AG20443 (cell line): ENCODE results near the gene NTN1.
A peak's percentile ranks its signal among the peaks of the same experiment; 100 is the strongest.

ENCODE experiments used
- DNase-seq: peaks from one replicate; pipeline ENCODE4 v3.0.0; 2012; ENCODE audit warnings: low spot score, mixed read lengths

Gene NTN1

GRCh38 chr17:9217151-9218056, 196.1 kb downstream of the NTN1 start:
- peak; percentile 81 for DNase-seq

DNA sequence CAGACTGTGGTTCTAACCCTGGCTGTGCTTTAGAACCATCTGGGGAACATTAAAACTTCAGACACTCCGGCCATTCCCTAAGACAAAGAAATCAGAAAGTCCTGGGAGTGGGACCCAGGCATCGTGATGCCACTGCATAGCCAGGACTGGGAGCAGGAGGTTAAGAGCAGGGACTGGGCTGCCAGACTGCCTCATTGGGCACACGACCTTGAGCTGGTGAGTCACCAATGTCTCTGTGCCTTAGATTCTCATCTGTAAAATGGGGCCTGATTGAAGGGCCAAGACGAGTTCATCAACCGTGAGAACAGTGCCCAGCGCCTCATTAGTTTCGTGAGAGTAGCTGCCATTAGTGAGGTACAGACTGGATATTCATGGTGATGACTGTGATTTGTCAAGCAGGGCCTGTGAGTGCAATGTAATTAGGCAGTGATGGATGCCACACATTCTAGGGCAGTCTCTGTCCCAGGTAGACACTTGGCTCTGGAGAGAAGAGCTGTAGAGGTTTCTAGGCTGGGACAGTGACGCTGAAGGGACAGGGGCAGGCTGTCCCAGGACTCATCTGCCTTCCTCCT, 196.8 kb downstream of the NTN1 start:
- DNase-seq, result no peak

DNA sequence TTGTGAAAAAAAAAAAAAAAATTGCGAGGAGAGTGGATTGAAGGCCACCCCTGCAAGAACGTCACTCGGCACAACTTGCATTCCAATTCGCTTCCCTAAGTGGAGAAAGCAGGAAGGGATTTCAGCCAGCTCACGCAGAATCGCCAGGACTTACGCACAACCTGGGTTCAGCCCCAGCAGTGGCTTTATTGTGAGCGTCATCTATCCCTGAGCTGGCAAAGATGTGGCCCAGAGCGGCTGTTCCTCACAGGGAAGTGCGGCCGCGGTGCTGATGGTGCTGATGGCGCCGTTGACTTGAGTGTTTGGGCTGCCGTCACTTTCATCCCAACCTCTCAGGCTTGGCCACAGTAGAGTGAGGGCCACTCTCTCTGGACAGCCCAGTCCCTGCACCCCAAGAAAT, 197.6 kb downstream of the NTN1 start:
- DNase-seq, result no peak

DNA sequence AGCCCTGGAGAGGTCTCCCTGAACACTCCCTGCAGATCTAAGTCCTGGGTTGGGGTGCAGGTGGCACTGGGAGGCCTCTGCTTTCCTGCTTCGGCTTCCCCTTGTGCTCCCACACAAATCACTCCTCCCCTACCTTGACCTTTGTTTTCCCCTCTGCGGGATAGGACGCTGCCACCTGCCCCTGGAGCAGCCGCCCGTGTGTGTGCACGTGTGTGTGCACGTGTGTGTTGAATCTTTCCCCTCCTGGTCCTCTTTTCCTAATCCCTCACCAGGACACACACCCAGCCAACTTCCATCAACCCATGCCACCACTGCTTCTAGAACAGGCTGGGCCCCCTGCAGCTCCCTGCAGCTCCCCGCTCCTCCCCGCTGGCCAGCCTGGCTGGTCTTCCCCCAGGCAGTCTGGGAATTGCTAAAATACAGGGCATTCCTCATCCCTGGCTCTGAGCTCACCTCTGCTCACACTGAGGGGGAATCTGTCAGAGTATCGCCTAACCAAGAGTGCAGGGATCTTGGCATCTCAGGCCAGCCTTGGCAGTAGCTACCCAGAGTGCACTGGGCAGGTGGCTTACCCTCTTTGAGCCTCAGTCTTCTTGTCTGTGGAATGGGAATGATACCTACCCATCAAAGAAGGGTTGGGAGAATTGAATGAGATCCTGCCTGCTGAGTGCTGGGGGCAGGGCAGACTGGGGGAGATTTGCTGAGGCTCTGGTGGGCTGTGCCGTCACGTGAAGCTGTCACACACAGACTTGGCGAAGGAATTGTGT, 198.5 kb downstream of the NTN1 start:
- no peak for DNase-seq

DNA sequence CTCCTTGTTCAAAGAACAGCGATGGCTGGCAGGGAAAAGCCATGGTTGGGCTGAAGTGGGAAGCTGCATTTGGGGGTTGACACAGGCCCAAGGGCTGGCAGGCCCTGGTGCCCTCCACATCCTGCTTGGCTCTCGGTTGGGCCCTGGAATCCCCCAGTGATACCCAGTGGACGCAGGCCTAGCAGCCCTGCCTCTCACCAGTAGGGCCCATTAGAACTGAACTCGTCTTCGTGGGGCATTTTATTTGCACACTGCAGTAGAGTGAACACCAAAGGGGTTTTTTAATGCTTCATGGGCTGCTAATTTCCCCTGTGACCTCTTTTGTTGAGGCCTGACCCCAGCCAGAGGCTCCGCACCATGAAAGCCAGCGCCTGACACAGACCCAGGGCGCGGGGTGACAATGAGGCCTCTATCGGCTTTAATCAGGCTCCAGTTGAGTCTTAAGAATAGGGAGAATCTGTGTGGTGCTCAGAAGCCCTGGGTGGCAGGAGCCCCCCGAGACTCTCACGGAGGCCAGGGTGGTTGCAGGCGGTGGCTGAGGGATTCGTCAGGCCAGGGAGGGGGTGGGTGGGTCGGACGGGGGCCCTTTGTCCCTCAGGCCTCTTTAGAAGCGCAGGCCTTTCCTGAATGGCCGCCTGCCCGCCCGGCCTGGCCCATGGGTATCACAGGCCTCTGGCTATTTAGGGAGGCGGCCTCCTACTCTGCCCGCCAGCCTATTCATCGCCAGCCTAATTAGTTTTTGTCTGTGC, 199.3 kb downstream of the NTN1 start:
- DNase-seq, result no peak

GRCh38 chr17:9221147-9221921, 200.0 kb downstream of the NTN1 start:
- DNase-seq, result no peak

DNA sequence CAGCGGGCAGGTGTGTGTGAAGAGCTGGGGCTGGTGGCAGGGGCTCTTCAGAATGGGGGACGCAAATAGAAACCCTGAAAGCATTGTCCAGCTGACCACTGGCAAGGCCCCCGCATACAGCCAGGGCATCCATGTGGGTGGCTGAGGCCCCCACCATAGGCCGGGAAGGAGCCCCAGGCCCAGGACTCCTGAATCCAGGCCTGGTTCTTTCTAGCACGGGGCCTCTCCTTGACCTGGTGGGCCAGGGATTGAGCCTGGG, 200.5 kb downstream of the NTN1 start:
- DNase-seq, result no peak

DNA sequence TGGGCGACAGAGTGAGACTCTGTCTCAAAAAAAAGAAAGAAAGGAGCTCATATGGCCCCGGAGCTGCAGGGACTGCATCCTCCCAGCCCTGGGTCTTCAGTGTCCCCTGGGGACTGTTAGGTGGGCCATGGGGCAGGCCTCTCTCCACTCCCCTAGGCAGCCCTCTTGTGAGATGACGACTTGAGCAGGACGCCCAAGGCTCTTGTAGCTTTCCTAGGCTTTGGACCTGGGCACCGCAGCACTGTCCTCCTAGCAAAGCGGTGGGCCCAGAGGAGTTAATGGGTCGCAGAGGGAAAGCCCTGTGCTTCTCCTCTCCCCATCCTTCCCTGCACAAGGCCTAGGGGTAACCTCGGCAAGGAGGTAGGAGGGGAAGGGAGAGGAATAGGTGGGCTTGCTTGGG, 202.2 kb downstream of the NTN1 start:
- no peak for DNase-seq

DNA sequence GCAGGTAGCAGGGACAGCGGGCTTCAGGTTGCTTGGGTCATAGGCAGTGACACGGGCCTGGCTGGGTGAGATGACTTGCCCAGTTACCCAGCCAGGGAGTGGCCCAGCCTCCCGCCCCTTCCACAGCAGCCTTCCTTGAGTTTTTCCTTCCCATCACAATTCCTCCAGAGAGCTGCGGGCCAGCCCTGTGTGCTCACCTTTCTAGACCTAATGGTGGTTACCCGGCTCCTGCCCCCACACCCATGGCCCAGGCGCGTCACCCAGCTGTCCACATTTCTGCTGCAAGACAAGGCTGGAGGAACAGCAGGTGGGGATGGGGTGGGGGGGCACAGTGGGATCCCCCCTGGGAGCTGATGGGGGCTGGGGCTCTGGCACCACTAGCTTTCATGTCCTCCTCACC, 203.2 kb downstream of the NTN1 start:
- DNase-seq, result no peak

GRCh38 chr17:9225305-9226101, 204.2 kb downstream of the NTN1 start:
- DNase-seq, result no peak

DNA sequence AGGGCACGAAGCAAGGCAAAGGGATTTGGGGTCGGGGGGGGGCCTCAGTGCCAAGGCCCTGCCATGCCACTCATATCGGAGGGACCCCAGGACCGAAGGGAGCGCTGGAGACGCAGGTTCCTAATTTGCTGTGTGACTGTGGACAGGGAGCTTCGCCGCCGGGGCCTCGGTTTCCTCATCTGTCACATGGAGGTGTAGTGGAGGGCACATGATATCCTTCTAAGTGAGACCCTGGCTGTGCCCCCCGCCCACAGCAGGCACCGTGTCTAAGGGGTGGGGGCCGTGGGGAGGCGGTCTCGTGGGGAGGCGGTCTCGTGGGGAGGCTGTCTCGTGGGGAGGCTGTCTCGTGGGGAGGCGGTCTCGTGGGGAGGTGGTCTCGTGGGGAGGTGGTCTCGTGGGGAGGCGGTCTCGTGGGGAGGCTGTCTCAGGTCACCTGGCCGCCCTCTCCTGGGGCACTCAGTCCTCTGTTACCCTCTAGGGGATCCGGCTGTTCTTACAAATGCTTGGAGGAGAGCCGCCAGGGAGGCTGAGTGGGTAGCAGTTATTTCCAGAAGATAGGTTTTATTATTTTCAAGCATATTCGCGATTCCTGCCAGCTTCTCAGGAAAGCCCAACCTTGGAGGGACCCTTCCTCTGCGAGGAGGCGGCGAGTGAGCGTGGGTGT, 205.0 kb downstream of the NTN1 start:
- no peak for DNase-seq

DNA sequence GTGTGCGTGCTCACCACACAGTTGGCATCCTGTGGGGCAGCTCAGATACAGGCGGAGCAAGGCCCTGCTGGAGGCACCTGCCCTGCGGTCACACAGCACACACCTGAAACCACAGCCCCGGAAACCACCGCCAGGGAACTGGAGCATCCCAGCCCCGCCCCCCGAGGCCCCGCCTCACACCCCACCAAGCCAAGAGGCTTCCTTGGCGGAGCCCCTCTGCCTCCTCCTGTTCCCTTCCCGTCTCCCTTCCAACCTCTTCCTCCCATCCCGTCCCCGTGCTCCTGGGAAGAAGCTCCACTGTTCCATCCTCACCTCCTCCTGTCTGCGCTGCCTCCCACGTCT, 205.5 kb downstream of the NTN1 start:
- DNase-seq, result no peak

DNA sequence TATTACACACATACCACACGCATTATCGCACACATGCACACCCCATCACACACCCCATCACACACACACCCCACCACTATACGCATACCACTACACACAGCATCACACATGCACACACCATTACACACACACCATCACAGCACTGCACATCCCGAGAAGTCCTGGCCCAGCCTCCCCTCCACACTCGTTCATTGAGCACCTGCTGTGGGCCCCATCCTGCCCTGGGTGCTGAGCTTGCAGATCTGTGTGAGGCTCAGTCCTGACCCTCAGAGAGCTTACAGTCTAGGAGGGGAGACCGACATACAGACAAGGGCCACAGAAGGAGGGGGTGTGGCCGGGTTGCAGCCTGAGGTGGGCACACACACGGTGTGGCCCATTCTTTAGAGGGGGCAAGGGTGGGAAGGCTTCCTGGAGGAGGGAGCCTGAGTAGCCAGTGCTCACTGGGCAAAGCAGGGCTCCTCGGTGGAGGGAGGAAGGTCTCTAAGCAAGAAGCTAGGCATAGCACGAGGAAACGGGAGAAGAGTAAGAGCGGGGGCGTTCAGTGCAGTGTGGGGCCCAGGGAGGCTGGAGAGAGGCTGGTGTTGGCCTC, 206.6 kb downstream of the NTN1 start:
- no peak for DNase-seq

- DNase-seq, result peak; percentile 76
Observed at GRCh38 chr17:9228408-9229159, 207.3 kb downstream of the NTN1 start.

GRCh38 chr17:9229160-9229825, 208.0 kb downstream of the NTN1 start:
- DNase-seq, result no peak

GRCh38 chr17:9229826-9230201, 208.5 kb downstream of the NTN1 start:
- no peak for DNase-seq

DNA sequence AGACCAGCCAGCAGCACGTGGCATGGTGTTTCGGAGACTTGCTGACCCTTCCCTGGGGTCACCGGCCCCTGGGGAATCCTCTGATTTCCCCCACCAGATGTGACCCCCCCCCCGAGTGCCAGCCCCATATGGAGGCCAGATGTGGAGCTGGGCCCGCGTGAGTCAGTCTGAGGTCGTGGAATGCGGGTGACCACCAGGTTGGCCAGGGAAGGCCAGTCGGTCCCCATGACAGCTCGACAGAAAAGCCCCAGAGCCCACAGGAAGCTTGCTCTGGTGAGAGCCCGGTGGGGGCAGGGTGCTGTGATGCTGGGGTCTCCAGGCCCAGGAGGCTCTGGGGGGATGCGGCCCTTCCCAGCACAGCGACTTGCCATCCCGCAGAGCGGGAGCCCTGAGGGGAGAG, 209.0 kb downstream of the NTN1 start:
- peak; percentile 69 for DNase-seq

DNA sequence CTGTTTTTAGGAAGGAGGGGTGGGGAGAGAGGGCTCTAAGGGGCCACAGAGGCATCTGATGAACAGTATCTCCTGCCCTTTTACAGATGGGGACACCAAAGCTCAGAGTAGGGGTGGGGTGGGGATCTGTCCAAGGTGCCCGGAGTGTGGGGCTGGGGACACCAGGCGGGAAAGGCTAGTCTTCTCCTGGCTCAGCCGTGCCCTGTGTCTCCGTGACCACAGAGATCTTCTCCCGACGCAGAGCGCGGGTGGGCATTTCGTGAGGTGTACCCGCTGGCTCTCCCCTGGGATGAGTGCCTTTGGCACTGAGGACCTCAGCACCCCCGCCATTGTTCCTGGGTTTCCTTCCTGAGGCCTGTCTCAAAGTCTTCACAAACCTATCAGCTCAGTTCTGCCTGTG, 209.6 kb downstream of the NTN1 start:
- no peak for DNase-seq
